Caki2 (cell line): ENCODE results near the gene MAD1L1. TPM values are rescaled to one million over a fixed set of nuclear protein-coding genes. Genes with fewer than 3 reads are reported as not detected.
A peak's percentile ranks its signal among the peaks of the same experiment; 100 is the strongest.

Experiments used
- DNase-seq: peaks from one replicate; pipeline ENCODE4 v3.0.0-alpha.2; 2015; ENCODE audit warnings: low read depth
- in situ Hi-C: cut with HindIII; loops from 2 replicates; pipeline ENCODE4 v1.10.0; 2016; ENCODE audit warnings: low sequenced_read_pairs, low pct_unique_long_range_greater_than_20kb, mixed read lengths
- total RNA-seq: library from RNA; depleted of rRNA; stranded (reverse); fragments of >200 nt; shearing (Covaris generic); gene quantifications from 2 replicates; pipeline ENCODE4 v1.2.3, GENCODE V29; 2014; ENCODE audit warnings: low replicate concordance

Gene MAD1L1
- total RNA-seq, 1 experiment from 2014 or later = 123 TPM

DNA sequence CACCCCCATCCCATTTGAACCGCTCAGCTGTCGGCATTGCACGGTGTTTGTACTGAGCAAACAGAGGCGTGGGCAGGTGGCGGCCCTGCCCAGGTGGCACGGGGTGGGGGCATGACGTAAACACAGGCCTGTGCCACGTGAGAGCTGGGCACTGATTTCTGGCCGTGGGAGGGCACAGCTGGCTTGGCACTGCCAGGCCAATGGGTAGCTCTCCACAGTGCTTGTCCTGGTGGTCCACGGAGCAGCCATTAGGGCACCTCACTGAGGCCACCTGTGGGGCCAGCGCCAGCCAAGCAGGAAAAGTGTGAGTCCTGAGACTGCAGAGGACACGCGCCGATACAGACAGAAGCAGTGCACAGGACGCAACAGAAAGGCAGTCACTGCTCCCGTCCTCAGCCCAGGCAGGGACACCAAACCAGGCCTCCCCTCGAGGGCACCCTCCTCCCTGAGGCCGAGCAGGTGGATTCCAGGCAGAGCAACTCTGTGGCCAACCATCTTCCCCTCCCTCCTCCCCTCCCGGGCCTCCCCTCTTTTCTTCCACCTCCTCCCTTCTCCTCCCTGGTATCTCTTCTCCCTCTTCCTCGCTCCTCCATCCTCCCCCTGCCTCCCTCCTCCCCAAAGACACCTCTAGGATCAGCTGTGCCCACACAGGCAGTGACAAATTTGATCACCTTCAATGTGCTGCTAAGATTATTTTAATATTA lies 303.9 kb downstream of the MAD1L1 start:
- in situ Hi-C loops = no loop called here
- no peak for DNase-seq

DNA sequence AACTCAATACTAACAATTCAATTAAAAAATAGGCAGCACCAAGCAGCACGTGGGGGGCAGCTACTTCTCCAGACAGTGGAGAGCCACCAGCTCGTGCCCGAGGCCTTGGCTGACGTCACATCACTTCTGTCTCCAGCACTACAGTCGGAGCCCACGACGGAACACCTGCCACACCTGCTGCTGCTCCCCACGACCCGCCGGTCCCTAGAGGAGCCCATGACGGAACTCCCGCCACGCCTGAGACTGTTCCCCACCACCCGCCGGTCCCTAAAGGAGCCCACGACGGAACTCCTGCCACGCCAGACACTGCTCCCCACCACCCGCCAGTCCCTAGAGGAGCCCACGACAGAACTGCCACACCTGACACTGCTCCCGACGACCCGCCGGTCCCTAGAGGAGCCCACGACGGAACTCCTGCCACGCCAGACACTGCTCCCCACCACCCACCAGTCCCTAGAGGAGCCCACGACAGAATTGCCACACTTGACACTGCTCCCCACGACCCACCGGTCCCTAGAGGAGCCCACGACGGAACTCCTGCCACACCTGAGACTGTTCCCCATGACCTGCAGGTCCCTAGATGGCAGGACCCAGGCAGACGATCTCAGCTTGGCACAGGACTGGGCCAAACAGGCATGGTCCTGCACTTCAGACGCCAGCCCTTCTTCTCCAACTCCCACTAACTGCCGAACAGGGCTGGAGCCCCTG lies 304.7 kb downstream of the MAD1L1 start:
- DNase-seq = no peak
- in situ Hi-C loops = no loop called here

DNA sequence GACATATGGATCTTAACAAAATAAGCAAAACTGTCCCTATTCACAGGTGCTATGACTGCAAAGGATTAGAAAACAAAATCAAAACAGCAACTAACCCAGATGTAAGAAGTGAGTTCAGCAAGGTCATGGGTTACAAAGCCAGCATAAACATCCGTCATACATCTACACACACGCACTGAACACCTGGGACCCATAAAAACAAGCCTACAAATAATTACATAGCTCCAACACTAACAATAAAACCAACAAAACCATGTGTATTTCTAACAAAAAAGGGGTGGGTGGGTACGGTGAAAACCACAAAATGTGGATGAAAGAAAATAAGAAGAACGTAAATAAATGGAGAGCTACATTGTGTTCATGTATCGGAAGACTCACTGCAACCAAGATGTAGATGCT lies 305.8 kb downstream of the MAD1L1 start:
- no peak for DNase-seq
- in situ Hi-C loops = no loop called here

DNA sequence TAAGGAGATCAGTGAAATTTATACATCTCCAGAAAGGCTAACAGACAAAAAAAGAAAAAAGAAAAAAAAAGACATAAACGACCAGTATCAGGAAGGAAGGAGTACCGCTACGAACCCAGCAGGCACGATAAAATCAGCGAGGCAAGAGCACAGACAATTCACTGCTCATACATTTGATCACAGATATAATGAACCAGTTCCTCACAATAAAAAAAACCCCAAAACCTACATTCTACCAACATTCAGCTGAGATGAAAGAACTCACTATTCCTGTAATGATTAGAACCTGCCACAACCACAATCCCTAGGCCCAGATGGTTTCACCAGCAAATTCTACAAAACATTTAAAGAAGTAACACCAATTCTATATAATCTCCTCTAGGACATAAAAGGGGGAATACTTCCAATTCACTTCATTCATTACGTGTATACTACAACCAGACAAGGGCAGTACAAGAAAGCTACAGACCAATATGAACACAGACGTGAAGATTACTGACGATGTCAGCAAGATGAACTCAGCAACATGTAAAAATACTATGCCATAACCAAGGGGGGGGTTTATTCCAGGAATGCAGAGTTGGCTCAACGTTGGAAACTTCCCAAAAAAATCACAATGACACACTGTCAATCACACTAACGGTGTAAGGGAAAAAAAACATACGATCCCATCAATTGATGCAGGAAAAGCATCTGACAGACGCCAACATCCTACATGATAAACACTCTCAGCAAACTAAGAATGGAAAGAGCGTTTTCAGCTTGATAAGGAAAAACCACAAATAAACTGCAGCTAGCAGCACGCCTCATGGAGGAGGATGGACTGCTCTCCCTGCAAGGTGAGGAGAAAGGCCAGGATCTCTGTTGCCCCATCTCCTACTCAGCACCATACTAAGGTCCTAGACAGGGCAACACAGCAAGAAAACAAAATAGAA lies 306.5 kb downstream of the MAD1L1 start:
- DNase-seq = no peak
- in situ Hi-C loops = no loop called here

DNA sequence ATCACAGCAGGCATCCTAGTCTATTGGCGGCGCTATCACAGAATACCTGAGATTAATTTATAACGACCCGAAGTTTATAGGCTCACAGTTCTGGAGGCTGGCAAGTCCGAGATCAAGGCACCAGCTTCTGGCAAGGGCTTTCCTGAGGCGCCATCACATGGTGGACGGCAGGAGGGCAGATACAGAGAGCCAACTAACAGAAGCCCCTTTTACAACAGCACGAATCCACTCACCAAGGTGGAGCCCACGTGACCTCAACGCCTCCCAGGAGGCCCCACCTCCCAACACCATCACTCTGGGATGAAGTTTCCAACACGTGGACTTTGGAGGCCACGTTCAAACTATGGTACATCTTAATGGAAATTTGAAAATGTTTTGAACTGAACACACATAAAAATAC lies 307.4 kb downstream of the MAD1L1 start:
- DNase-seq = no peak
- in situ Hi-C loops = no loop called here

DNA sequence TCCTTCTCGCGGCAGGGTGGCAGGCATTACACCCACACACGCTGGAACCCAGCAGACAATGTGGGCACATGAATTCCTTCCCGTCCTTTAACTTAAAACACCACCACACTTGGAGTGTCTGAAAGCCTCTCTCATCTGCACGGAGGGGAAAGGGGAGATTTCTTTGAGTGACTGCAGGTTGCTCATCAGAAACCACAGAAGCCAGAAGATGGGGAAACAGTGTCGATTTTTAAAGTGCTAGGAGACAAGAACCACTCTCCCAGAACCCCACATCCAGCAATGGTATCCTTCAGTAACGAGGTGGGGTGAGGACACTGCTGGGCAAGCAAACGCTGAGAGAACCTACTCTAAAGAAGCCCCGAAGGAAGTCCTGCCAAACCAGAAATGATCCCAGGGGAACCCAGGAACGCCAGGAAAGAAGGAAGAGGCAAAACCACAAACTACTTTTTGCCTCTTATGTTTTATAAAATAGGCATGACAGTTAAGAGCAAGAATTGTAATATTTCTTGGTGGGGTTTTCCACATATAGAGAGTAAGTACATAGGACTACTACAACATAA lies 308.4 kb downstream of the MAD1L1 start:
- DNase-seq = no peak
- in situ Hi-C loops = no loop called here

DNA sequence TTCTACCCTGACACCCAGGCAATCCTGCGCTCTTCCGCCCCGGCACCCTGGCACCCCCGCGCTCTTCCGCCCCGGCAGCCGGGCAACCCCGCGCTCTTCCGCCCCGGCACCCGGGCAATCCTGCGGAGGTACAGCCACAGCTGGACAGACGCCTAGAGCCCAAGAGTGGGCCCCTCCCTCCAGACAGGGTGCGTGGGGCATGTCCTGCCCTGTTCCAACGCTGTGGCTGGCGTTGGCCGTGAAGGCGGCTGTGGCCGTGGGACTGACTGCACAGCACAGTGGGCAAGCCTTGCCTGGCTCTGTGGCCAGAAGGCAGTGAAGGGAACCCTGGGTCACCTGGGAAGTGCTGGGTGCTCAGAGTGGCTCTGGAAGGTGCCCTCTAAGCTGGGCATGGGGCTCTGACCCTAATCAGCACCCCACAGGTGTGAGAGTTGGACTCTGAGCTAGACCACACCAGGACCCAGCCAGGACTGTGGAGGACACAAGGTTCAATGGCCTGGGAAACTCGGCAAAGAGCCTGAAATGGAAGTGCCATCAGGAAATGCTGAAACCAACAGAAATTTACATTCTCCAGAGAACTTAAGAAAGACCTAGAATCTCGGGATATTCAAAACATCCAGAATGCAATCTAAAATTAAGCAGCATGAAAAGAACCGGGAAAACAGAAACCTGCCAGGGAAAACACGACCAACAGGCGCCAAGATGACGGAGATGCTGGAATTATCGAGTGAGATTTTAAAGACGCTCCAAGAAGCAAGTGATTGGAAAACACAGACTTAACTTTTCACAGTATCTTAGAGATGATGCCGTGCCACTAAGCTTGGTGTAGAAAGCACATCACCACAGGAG lies 309.1 kb downstream of the MAD1L1 start:
- in situ Hi-C loops = no loop called here

DNA sequence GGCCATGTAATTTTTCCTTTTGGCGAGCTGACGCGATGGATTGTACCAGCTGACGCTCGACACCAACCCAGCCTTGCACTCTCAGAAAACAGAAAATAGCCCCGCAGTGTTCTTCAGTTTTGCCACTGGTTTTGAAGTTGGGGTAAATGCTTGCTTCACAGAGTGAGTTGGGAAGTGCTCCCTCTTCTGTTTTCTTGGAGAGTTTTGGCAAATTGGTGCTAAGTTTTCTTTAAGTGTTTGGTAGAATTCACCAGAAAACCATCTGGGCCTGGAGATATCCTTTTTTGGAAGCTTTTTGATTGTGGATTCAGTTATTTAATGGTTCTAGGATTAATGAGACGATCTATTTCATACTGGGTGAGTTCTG lies 309.9 kb downstream of the MAD1L1 start:
- no peak for DNase-seq
- in situ Hi-C loops = no loop called here

More for the DNA sequence above, 309.1 kb downstream of the MAD1L1 start:
- DNase-seq = no peak

DNA sequence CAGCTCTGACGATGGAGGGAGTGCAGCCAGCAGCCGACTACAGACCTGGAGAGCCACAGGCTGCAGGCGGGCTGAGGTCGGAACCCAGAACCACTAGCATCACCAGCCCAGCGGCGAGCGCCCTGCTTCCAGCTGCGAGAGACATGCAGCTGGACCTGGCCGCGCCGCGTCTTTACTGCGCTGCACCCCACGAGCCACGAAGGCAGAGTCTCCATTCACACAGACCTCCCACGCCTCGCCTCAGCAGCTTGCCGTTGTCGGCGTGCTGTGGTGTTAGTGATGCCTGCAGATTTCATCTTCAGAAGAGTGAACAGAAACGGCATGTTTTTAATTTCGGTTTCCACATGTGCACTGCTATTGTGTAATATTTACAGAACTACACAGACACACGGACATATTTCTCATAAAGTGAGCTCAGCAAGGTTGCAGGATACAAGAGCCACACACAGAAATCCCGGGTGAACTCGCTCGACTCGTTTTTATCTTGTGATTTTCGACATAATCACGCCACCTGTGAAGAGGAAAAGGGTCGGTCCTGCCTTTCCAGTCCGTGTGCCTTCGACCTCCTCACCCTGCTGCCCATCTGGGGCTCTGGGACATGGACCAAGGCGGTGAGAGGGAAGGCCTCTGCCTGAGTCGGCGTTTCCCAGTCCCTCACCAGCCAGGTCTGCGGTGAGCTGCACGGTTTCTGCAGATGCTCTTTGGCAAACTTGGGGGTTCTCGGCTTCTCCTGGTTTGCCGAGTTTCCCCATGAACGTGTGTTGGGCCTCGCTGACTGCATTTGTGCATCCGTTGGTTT lies 310.5 kb downstream of the MAD1L1 start:
- in situ Hi-C loops = no loop called here
- no peak for DNase-seq

DNA sequence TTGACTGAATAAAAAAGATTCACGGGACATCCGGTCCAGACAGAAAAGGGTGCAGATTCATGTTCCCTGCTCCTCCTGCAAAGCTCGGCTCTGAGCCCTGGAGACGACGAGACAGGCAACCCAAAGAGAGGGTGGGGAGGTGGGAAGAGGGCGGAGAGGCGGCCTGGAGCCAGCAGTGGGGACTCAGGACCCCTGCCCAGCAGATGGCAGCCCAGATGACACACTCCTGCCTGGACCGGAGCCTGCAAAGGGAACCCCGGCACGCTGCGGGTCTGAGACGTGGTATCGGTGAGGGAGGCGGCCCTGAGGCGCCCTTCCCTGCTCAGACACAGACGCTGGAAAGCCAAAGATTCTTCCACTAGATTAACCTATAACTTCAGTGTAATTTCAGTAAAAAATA lies 311.9 kb downstream of the MAD1L1 start:
- in situ Hi-C loops = no loop called here
- DNase-seq = no peak

DNA sequence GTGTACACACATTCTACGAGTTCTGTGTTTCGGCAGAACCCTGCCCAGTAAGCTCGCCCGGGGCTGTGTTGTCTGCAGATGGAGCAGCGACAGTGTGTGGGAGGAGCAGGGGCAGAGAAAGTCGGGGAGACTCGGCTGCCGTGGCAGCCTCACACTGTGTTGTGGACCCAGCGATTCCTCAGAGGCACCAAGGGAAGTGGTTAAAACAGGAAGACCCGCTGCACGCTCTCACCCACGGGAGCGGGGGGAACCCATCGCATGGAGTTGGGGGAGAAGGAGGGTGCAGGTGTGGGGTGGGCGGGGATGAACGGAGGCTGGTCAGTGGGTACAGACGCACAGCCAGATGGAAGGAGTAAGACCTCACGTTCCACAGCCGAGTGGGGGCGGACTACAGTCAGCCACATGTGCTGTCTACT lies 312.5 kb downstream of the MAD1L1 start:
- DNase-seq = no peak
- in situ Hi-C loops = no loop called here

DNA sequence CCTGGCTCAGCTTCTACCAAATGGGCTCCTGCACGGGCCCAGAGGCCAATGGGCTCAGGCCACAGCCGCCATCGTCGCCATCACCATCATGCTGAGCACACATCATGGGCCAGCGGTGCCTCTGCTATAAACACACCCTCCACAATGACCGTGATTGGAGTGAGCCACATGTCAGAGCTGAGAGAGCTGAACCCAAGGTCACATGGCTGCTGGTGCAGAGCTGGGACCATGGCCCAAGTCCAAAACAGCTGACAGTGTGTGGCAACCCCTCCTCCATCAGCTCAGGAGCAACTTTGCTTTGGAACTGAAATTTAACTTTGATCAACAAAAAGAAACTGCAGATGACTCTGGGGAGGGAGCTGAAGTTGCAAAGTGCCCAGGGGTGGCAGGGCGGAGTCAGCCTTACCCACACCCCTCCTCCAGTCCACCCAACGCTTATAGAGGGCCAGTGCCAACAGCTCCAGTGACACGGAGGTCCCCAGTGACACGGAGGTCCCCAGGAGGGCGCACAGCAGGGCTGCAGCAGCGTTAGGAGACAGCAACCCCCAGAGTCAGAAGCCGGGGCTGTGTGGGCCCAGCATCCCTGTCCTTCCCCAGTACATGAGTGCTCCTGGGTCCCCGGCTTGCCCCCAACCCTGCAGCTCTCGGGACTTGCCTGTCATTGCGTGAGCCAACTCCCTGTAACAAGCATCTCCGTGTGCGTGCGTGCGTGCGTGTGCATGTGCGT lies 313.0 kb downstream of the MAD1L1 start:
- in situ Hi-C loops = no loop called here
- peak; percentile 12 for DNase-seq

DNA sequence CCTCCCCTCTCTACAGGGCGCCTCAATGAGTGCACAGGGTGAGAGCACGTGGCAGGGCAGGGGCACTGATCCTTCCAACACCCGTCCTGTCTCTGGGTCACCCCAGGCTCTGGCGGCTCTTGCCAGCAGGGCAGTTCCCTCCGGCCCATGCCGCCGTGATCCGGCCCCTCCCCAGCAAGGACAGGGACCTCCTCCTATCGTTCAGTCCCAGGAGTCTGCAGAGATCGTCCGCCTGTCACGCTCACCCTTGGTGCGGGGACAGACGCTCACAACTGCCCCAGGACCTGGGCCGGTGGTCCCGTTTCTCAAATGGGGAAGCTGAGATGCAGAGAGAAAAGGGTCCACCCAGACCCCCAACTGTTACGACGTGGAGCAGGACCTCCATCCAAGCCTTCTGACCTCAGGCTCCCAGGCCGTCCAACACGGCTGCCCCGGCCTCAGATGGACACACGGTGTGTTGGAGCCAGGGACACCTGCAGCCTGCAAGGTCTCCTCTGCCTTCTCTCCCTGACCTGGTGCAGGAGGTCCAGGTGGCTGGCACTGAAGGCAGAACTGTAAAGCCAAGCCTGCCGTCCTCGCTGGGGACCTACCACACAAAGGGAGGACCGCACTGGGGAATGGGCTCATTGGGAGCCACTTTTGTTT lies 313.7 kb downstream of the MAD1L1 start:
- in situ Hi-C loops = no loop called here
- no peak for DNase-seq

DNA sequence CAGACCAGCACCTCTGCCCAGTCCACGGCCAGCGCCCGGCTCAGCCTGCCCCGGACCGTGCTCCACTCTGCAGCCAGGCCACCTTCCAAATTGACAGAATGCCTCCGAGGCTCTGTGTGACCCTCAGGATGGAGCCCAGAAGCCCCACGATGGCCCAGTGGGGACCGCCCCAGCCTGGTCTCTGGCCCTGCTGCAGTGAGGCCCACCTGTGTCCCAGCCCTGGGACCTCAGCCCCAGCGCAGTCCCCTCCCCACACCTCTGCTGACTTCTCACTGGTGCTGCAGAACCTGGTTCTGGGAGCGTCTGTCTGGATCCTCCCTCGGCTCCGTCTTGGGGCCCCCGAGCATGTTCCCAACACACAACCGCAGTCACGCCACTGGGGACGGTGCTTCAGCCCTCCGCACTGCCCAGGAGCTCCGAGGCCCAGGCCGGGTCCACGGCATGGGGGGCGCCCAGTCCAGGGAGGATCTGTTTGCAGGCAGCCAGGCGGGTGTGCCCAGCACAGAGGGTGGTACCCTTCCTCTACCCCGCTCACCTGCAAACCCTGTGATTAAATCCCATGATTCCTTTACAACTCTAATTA lies 314.6 kb downstream of the MAD1L1 start:
- no peak for DNase-seq
- in situ Hi-C loops = no loop called here

DNA sequence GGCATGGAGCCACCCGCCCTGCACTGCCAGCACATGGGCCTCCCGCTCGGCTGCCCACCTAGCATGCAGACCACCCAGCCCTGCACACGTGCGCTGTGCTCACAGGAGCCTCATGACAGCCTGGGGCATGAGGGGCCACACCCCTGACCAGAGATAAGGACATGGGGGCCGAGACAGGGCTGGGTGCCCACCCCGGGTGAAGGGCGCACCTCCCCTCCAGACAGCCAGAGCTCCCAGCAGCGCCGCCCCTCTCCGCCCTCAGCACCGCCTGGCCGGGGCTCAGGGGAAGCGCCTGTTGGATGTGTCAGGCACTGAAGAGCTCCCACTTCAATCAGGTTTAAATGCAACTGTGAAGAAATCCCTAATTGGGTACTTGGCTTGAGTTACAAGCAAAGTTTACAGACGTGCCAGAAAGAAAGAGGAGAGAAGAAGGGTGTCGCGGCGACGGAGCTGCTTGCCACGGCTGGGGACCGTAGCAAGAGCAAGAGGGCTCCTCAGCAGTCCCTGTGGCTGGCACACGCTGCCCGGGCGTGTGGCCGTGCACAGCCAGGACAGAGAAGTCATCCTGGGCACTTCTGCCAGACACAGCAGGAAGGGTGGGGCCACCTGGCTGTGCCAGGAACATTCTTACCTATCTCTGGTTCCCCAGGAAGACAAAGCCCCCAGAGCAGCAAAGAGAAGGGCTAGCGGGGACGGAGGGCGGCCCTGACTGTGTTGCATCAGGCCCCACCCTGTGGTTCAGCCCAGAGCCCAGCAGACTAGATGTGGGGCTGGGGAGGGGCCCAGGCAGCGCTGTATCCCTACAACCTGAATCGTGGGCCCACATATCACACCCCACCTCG lies 315.3 kb downstream of the MAD1L1 start:
- in situ Hi-C loops = no loop called here
- no peak for DNase-seq
